GM19463 (cell line): ENCODE results near the gene TAB2.
"Not testable (repeated sequence)": the region's sequence is repeated elsewhere in the genome, so short reads cannot be mapped to it uniquely, and the experiment has no call there.

Experiments used
- ATAC-seq: cut with Tn5 transposase; IDR thresholded peaks from one replicate; pipeline ENCODE4 v1.9.1; 2021; ENCODE audit warnings: mild to moderate bottlenecking, moderate library complexity; ENCODE audit not compliant: unreplicated experiment

TAB2 gene

GRCh38 chr6:149438855-149439254, 121.3 kb downstream of the TAB2 start:
- peak; percentile 68 for ATAC-seq

DNA sequence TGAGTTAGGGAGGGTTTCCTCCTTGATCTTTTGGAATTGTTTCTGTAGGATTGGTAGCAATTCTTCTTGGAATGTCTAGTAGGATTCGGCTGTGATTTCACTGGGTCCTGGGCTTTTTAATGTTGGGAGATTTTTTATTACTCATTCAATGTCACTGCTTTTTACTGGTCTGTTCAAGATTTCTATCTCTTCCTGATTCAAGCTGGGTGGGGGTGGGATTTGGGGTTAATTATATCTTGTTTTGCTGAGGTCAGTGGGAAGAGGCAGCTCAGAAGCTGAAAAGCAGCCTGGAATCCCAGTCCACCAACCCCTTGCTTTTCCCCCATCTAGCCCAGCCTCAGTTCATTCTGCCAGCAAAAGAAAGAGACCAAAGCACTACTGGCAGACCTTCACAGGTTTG, 122.1 kb downstream of the TAB2 start:
- ATAC-seq, result no peak

DNA sequence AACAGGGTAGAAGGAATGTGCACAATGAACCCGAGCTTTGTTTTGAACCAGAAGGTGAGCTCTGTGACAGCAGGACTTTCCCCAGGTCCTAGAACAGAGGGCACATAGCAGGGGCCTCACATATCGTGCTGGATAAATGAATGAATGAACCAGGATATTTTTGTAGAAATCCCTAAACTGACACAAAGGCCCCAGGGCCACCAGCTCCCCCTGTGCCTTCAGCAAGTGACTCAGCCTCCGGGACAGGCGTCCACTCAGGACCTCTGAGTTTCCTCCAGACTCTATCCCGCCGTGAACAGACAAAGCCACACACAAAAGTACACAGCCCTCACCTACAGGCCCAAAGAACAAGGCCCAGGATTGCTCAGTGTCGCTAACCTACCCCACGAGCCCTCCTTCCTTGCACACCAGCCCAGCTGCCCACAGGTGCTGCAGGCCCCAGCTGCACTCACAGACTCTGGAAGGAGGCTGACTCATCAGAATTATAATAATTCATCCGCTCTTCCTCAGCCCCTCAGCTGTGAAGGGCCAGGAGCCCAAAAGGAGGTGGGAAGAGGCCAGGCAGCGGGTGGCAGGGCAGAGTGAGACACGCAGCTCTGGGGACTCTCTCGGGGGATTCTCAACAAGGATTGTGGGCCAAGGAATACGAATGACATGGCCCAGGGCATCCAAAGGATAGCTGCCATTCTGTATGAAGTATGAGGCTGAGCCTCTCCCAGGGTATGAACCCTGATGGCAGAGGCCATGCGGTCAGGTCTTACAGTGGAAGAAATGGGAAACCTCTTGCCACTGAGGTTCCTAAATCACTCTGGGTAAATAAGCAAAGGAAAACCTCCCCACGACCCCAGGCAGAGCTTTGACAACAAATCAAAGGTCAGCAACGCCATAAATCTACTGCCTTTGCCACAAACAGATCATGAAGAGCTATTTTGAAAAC, 123.5 kb downstream of the TAB2 start:
- no peak for ATAC-seq

- ATAC-seq, result no peak
Observed at GRCh38 chr6:149441740-149442139, 124.2 kb downstream of the TAB2 start.

DNA sequence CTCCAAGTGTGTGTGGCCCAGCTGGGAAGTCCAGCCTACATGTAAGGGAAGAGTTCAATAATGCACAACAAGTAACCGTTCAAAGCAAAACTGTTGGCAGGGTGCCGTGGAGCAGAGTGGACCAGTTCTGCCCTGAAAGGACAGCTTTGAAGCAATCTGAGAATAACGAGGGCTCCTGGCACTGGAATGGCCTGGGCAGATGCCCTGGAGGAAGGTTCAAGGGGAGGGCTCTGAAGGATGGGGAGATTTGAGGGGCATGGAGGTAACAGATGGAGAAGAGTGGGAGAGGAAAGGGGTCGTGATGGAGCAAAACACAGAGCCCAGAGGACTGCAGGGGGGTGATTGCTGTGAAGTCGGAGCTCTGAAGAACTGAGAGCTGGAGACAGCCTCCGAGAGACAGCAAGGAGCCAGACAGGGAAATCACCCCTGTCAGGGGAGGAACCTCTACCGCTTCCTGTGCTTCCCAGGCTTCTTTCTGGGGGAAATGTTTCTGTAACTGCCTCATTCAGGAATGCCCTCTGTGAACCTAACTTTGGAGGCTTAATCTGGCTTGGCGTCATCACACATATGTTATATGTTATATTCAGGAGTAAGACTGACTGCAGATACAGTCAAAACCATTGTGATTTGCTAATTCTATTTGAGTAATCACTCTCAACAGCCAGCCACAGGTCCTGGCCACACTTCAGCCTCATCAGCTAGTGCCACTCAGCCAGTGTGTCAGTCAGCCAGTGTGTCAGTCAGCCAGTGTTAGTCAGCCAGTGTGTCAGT, 126.1 kb downstream of the TAB2 start:
- ATAC-seq, result no peak

DNA sequence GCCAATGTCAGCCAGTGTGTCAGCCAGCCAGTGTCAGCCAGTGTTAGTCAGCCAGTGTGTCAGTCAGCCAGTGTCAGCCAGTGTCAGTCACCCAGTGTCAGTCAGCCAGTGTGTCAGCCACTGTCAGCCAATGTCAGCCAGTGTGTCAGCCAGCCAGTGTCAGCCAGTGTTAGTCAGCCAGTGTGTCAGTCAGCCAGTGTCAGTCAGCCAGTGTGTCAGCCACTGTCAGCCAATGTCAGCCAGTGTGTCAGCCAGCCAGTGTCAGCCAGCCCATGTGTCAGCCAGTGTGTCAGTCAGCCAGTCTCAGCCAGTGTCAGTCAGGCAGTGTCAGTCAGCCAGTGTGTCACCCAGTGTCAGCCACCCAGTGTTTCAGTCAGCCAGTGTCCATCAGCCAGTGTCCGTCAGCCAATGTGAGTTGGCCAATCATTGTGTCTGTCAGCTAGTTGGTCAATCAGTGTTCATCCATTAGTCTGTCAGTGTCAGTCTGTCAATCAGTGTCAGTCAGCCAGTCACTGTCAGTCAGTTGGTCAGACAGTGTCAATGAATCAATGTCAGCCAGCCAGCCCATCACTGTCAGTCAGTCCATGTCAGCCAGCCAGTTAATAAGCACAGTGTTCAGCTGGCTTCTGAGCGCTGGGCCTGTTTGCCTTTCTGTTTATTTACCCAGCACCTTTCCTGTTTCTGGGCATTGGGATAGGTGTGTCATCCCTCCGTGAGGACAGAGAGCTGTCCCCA, 127.0 kb downstream of the TAB2 start:
- ATAC-seq, result not testable (repeated sequence)

GRCh38 chr6:149445095-149445466, 127.6 kb downstream of the TAB2 start:
- ATAC-seq, result no peak

GRCh38 chr6:149445573-149445972, 128.1 kb downstream of the TAB2 start:
- ATAC-seq, result no peak

DNA sequence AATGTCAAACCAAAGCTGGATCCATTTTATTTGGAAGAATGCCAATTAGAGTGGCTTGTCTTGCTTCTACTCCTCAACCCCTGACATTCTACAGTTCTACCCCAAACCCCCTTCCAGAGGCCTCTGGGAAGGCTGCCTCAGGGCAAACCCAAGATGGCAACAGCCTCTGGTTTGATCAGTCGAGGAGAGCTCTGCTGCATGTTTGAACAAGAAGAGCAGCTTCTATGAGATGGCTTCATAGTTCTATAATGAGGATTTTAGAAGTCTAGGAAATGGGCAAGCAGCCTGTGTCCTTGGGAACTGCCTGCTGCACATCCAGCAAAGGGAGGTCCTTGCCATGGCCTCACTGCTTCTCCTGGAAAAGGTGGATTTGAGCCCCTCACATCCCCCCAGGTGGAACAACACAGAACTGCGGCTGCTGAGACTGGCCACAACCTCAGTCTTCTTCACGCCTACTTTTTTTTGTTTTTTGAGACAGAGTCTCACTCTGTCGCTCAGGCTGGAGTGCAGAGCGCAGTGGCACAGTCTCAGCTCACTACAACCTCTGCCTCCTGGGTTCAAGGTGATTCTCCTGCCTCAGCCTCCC, 129.4 kb downstream of the TAB2 start:
- no peak for ATAC-seq

GRCh38 chr6:149448821-149449453, 131.4 kb downstream of the TAB2 start:
- no peak for ATAC-seq

DNA sequence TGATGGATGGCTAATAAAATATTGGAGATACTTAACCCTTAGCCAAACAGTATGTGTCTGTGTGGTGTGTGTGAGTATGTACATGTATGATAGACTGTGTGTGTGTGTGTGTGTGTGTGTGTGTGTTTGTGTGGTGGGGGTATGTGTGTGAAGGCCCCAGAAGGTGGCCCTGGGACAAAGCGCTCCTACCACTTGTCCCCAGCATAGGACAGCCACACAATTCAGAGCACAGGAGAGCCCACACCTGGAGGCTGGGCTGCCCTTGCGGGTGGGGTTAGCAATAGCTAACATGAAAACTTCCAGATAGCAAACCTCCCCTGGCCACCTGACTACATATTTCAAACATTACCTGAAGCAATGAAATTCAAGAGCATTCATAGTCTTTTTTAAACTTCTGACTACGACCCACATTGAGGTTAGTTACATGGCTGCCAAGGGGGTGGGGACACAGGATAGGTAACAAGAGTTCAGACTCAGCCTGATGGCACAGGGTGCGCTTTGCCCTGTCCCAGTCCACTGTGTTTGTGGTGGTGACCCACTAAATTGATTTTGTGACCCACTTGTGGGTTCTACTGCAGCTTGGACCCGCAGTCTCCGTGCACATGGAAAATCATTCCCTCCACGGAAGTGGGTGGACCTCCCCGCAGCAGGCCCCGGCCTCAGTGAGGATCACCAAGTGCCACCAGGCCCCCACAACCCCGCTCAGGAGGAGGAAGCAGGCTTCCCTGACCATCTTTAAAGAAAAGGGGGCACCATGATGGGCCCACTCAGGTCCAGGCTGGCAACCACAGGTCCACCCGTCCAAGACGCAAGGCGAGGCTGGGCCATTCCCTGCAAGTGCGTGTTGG, 132.5 kb downstream of the TAB2 start:
- no peak for ATAC-seq

- no peak for ATAC-seq
Observed at GRCh38 chr6:149450679-149451375, 133.3 kb downstream of the TAB2 start.

GRCh38 chr6:149451376-149452036, 134.0 kb downstream of the TAB2 start:
- ATAC-seq, result no peak

DNA sequence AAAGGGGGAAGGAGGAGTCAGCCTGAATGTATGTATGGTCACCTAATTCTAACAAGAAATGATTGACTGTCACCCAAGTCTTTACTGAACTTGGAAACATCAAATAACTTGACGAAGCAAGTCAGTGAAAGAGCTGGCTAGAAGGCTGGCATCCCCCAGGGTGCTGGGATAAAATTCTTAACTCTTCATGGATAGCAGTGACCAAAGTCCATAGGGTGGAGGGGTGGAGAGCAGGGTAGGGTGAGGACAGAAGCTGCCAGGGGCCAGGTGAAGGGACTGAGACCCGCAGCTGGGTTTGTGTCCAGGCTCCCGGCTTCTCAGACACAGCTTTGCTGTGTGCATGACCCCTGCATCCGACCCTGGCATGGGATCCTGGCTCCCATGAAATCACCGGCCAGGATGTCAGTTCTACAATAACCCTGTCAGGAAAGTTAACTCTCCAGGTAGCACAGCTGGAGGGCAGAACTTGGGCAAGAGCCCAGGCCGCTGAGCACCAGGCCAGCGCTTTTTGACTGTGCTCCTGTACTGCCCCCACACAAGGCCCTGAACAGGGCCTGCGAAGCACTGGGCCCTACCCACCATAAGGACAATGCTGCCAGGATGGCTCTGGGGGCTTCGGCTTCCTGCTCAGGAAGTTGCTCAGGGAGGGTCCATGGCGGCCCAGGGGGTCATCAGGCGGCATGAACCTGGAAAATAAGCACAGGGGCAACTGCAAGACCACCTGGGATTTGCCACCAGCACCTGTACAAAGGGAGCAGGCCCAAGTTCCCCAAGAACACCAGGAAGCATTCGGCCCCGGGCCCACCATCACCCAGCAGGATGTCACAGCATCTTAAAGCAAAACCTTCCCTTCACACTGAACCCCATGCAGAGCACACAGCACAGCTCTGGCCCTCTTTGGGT, 134.8 kb downstream of the TAB2 start:
- ATAC-seq, result no peak

DNA sequence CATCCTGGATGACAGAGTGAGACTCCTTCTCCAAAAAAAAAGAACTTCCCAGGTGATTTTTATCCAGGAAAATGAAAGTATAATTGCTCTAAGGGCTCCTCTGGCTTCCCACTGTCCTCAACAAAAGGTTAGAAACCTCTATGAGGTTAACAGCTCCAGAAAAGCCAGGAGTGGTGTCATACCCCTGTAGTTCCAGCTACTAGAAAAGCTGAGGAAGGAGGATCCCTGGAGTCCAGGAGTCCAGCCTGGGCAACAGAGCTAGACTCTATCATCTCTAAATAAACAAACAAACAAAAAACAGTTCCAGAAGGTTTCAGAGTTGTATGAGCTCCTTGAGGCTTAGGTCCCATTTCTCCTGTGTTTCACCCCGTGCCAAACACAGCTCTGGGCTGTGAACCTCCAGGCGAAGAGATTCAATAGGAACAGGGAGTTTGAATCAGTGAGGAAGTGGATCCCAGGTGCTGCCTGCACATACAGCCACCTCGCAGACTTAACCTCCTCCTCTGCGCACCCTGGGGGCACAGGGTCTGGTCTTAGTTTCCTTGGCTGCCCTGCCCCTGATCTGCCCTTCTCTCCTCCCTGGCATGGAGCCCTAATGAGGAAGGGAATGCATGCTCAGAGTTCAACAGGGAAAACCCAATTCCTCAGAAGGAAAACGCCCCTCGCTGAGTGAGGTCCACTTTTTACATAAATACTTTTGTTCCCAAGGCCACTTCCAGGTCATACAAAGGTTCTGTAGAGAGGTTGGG, 136.3 kb downstream of the TAB2 start:
- no peak for ATAC-seq

GRCh38 chr6:149454346-149454848, 136.9 kb downstream of the TAB2 start:
- no peak for ATAC-seq
